Activated T-cell treated with anti-CD3 and anti-CD28 coated beads for 48 hours (primary cell): Measurements from ENCODE around the gene WRAP73.

Experiments
- DNase-seq: peaks from one replicate; pipeline ENCODE4 v3.0.0-alpha.2; 2020; ENCODE audit warnings: low read depth

The WRAP73 gene, protein sequence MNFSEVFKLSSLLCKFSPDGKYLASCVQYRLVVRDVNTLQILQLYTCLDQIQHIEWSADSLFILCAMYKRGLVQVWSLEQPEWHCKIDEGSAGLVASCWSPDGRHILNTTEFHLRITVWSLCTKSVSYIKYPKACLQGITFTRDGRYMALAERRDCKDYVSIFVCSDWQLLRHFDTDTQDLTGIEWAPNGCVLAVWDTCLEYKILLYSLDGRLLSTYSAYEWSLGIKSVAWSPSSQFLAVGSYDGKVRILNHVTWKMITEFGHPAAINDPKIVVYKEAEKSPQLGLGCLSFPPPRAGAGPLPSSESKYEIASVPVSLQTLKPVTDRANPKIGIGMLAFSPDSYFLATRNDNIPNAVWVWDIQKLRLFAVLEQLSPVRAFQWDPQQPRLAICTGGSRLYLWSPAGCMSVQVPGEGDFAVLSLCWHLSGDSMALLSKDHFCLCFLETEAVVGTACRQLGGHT

DNA sequence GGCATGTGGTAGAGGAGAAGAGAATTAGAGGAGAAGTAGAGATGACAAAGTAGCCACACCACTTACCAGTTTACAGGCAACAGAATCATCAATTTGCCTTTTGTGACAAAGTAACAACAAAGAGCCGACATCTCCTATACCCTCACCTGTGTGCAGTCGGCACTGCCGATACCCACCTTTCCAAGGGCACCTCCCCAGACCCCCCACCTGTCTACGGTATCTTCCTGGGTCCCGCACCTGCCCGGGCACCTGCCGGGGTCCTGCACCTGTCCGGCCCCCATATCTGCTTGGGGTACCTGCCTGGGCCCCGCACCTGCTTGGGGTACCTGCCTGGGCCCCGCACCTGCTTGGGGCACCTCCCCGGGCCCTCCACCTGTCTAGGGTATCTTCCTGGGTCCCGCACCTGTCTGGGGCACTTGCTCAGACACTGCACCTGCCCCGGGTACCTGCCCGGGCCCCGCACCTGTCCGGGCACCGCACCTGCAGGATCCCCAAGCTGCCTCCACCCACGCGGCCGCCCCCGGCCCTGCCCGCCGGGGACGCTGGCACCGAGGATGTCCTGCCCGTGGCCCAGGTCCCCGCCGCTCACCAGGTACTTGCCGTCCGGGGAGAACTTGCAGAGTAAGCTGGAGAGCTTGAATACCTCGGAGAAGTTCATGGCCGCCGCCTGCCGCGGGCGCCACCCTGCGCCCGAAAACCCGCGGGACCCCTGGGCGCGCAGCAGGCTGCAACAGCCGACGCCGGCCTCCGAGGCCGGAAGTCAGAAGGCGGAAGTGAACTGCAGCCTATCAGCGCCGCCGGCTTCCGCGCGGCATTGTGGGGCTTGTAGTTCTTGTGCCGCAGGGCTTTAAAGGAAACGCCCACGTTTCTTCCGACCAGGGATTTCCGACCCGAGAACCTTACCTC is at the start of gene WRAP73:
Gene WRAP73, minus strand, starts transcription at position 762 of the 906 bp plus-strand sequence. Its CDS starts 104 bp downstream, at position 658.
- DNase-seq, result peak; percentile 87

GRCh38 chr1:3699596-3699995 is 49.7 kb upstream of the WRAP73 start:
- no peak for DNase-seq

GRCh38 chr1:3698660-3699408 is 48.9 kb upstream of the WRAP73 start:
- DNase-seq, result no peak

DNA sequence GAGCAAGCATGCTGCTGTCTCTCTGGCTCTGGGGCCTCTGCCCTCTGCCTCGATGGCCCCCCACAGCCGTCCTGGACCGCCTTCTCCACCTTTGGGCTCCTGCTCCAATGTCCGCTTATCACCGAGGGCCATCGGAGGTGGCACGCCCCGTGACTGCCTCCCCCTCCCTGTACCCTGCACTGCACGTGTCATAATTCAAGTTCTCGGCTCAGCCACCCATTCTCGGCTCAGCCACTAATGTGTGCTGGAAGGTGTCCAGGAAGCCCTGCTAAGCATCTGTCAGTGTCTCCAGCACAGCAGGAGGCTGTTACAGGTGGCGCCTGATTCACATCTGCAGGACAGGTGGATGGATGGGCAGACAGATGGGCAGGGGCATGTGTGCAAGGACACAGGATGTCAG is 47.9 kb upstream of the WRAP73 start:
- DNase-seq, result no peak

DNA sequence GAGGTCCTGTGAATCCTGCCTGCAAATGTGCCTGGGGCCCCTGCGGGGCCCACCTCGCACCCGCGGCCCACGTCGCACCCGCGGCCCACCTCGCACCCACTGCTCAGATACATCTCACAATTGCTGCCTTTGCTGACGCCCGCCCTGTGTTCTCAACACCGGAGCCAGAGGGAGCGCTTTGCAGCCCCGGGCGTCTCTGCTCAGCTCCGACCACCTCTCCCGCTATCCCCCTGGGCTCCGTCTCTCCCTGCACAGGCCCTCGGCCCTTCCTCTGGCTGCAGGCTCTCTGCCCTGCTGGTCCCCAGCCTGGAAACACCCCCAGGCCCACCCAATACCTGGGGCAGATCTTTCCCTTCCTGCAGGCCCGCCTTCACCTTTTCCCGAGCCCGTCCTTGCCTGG is 47.2 kb upstream of the WRAP73 start:
- DNase-seq, result no peak

GRCh38 chr1:3696689-3697088 is 46.8 kb upstream of the WRAP73 start:
- DNase-seq, result no peak

- DNase-seq, result peak; percentile 19
Measured at GRCh38 chr1:3695326-3696217, 45.7 kb upstream of the WRAP73 start.

DNA sequence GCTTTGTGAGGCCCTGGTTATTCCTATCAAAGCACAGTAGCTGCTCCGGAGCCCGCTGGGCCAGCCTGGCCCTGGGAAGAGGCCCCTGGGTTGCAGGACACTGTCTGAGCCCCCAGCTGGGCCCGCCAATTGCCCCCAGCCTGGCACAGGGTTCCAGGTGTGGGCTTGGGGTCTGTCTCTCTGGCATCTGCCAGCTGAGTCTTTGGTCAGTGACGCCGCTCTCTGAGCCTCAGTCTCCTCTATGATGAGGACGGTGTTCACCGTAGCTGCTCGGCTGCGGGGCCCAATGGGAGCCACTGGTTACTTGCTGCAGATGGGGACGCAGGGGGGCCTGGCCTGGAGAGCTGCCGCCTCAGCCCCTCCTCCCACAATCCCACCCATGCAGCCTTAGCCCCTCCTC is 43.4 kb upstream of the WRAP73 start:
- no peak for DNase-seq

GRCh38 chr1:3692598-3692997 is 42.7 kb upstream of the WRAP73 start:
- no peak for DNase-seq

- DNase-seq, result no peak
Measured at GRCh38 chr1:3691421-3692204, 41.7 kb upstream of the WRAP73 start.

DNA sequence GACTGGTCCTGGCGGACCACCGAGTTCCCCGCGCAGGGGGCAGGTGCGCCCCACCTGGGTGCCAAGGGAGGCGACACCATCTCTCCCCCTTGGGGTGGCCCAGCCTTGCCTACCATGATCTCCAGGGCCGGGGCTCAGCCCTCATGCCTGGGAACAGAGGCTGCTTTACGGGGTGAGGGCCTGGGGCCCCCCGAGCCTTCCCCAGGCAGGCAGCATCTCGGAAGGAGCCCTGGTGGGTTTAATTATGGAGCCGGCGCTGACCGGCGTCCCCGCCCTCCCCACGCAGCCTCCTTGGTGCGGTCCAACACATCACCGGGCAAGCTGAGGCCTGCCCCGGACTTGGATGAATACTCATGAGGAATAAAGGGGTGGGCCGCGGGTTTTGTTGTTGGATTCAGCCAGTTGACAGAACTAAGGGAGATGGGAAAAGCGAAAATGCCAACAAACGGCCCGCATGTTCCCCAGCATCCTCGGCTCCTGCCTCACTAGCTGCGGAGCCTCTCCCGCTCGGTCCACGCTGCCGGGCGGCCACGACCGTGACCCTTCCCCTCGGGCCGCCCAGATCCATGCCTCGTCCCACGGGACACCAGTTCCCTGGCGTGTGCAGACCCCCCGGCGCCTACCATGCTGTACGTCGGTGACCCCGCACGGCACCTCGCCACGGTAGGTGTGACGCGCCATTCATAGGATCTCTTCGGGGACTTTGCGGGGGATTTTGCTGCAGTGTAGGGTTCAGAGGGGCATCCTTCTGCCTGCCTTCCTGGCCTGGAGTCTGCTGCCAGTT is 40.6 kb upstream of the WRAP73 start:
- no peak for DNase-seq

GRCh38 chr1:3689138-3689750 is 39.3 kb upstream of the WRAP73 start:
- no peak for DNase-seq

DNA sequence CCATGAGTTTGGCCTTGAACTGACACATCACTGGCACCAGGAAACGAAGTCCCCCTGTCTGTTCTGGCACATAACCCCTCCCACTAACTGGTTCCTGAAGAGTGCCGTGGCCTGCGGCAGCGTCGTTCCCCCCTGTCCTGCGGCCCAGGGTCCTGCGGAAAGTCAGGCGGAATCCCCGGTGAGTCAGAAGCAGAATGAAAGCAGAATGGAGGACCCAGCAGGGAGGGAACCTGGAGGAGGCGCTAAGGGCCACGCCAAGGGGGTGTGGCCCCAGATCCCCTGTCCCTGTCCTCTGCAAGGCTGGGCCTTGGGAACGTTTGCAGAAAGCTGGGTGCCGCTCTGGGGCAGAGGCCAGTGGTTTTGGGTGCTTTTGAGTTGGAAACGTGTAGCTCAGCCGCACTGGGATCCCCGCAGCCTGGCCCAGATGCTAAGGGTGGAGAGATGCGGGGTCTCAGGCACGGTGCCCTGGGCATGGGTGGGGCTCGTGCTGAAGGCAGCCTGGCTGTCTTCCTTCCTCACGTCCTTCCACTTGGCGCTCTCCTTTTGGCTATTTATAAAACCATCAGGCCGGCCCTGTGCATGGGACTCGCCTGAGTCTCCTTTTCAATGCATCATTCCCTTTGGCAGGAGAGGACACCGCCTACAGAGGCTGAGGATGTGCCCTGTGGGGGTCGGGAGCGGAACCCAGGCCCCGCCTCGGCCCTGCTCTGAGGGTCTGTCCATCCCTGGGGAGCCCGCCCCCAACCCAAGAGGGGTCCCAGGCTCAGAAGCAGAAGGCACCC is 38.6 kb upstream of the WRAP73 start:
- DNase-seq, result no peak

DNA sequence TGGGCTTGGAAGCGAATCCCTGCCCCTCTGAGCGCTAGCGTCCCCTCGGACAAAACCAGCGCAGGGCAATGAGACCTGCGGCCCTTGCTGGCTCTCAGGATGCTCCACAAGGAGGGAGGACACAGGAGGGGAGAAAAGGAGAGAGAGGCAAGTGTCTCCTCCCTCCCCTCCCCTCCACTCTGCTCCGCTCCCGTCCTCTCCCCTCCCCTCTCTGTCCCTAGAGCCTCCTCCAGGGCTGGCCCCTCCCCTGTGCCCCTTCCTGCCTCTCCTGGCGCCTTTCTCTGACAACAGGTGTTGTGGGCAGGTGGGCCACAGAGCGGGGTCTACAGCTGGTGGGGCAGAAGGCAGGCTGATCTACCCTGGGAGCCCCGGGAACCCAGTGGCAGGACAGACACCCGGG is 37.6 kb upstream of the WRAP73 start:
- no peak for DNase-seq

- DNase-seq, result no peak
Measured at GRCh38 chr1:3685906-3686305, 36.0 kb upstream of the WRAP73 start.

DNA sequence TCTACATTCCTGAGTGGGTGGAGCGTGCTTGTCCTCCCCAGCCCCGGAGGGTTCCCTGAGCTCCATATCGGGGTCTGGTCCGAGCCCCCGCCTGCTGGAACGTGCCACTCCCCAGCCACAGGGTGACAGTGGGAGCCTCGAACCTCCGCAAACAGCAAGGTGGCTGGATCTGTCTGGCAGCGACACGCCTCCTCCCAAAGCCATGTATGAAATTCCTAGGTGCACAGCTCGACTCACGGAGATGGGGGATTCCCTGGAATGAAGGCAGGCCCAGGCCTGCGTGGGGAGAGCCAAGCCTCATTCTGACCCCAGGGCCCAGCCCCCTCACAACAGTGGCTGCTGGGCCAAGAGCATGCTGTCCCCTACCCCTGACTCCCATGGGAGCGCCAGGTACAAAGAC is 35.3 kb upstream of the WRAP73 start:
- DNase-seq, result no peak

DNA sequence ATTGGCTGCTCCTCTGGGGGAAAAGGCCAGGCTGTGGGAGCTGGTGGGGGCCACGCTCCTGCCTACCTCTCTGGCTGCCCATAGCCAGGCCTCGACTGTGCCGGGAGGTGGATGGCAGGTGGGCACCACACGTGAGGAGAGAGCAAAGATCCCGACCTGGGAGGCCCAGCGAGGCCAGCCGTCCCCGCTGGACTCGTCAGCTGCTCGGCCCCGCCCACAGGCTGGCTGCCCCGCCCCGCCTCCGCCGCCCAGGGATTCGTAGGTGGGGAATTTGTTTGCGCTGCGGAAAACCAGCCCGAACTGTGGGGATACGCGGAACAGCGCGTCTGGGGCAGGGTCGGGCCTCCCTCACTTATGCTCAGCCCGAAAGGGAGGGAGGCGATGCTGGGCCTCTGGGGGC is 34.1 kb upstream of the WRAP73 start:
- no peak for DNase-seq

GRCh38 chr1:3683197-3683596 is 33.3 kb upstream of the WRAP73 start:
- no peak for DNase-seq
